Pancreas (tissue), 10 donors: ENCODE data around the gene MAPK11. TPM values are rescaled to one million over a fixed set of nuclear protein-coding genes. Genes with fewer than 3 reads are reported as not detected.
A peak's percentile ranks its signal among the peaks of the same experiment; 100 is the strongest.

Source experiments
- ATAC-seq, 4 donors: fragments of 200-7000 bp; cut with Tn5 transposase; one replicate each; pipeline versions ENCODE4 v1.8.0 to v1.9.1; 2020; ENCODE audit warnings: mild to moderate bottlenecking in 4 of 4, moderate library complexity in 4 of 4
- DNase-seq, 6 donors: peaks; one replicate each; pipeline ENCODE4 v3.0.0-alpha.2; 2020
- FAIRE-seq: peaks from 2 replicates; lab custom pipeline; 2012; peaks lifted over from hg19 to GRCh38; lab: Jason Lieb, UNC
- H3K27ac ChIP-seq, 4 donors: fragments of 200-600 bp; sonication (generic); 1 replicate in 3 of 4; 2 replicates in 1 of 4; pipeline versions ENCODE4 v1.5.0 to v1.8.0; 2020
- H3K27me3 ChIP-seq, 4 donors: fragments of 200-600 bp; one replicate each; pipeline ENCODE4 v1.8.0; 2021
- H3K36me3 ChIP-seq, 3 donors: fragments of 200-600 bp; sonication (generic) in 1 of 3; one replicate each; pipeline versions ENCODE4 v1.5.0 to v1.8.0; 2020 to 2021
- H3K4me1 ChIP-seq, 3 donors: fragments of 200-600 bp; one replicate each; pipeline ENCODE4 v1.8.0; 2021
- H3K4me3 ChIP-seq, 4 donors: fragments of 200-600 bp; sonication (generic) in 2 of 4; one replicate each; pipeline versions ENCODE4 v1.5.0 to v1.8.0; 2020 to 2021
- H3K9me3 ChIP-seq, 4 donors: fragments of 200-600 bp; one replicate each; pipeline ENCODE4 v1.8.0; 2021
- WGBS, 2 donors: extraction: QIAGEN DNeasy Blood & Tissue Kit; methylation state at CpG; one replicate each; pipeline ENCODE4 v1.1.7; 2013; 5-methylcytosine and 5-hydroxymethylcytosine counted together
- intact Hi-C, 3 donors: fragments of 100-400 bp; cut with DNase I; formaldehyde crosslinking; loops; one replicate each; pipeline versions ENCODE4 v1.11.1 to v1.14.2; 2022
- polyA plus RNA-seq, 2 donors: library from polyadenylated mRNA; stranded (reverse); fragments of 200-250 nt; gene quantifications; one replicate each; pipeline ENCODE4 v1.2.3, GENCODE V29; 2013
- total RNA-seq, 6 donors: library from RNA; stranded (reverse); fragmentation: NEBNext Ultra II Directional in 4 of 6; extraction: Animal tissue kit (Norgen Biotek cat#: 25700) in 4 of 6; gene quantifications; one replicate each; pipeline versions ENCODE4 v1.2.1 to v1.2.4, GENCODE V29; 2021 to 2023
- TF ChIP-seq, protein P1 (sequence below), 4 donors: fragments of 200-600 bp; sonication (generic) in 3 of 4; IDR thresholded peaks; one replicate each; pipeline versions ENCODE4 v1.5.0 to v1.8.0; 2021; ENCODE audit warnings: antibody characterized with exemption in 4 of 4
- donor health status: healthy with polysubstance abuse.
- donor health status: DM: no; HTN: no; CAD: no; lungs with moderate emphysema.
- donor health status: DM: no; HTN: no; CAD: no.
- donor health status: control.
- donor health status: control.
- donor health status: Bipolar disorder and iron deficiency.
- donor health status: DM: yes; HTN: yes; CAD: no.
- donor health status: DM: no; HTN: no; CAD: no.
- donor health status: DM: no; HTN: no; CAD: no.
- donor health status: DM: yes; HTN: yes; CAD: no.

Gene MAPK11
- total and polyA plus RNA-seq, 8 donors: 1.3 to 22.2 (median 3.2) TPM

DNA sequence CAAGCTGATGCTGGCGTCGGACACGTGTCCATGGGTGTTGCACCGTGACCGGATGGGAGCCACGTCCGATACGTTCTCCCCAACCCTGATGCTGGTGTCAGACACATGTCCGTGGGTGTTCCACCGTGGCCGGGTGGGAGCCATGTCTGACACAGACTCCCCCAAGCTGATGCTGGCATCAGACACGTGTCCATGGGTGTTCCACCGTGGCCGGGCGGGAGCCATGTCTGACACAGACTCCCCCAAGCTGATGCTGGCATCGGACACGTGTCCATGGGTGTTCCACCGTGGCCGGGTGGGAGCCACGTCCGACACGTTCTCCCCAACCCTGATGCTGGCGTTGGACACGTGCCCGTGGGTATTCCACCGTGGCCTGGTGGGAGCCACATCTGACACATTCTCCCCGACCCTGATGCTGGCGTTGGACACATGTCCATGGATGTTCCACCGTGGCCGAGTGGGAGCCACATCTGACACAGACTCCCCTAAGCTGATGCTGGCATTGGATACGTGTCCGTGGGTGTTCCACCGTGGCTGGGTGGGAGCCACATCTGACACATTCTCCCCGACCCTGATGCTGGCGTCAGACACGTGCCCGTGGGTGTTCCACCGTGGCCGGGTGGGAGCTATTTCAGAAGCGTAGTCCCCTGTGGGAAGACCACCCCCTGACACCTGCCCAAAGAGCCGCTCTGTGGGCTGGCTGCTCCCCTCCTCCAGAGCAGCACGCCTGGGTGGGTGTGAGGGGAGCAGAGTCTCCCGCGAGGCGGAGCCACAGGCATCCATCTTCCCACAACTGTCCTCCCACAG is 49.4 kb downstream of the MAPK11 start:
- ATAC-seq (no peak), FAIRE-seq (no peak), DNase-seq (peak in 3 of 6 donors; percentile 15 to 79 (median 50))
- Histone ChIP-seq H3K27ac (no peak overlapping the region), H3K9me3 (no peaks in the 10 kb centered on the region), H3K4me3 (no peak overlapping the region), H3K27me3 (no peaks in the 10 kb centered on the region), H3K36me3 (peaks cover 0 to 74% (median 39%) of the 10 kb centered on the region in 3 donors), H3K4me1 (no peaks in the 10 kb centered on the region)
- WGBS, 2 donors: 95 to 96% methylated on average over 45 of the region's 45 CpGs
- TF ChIP-seq, protein P1, sequence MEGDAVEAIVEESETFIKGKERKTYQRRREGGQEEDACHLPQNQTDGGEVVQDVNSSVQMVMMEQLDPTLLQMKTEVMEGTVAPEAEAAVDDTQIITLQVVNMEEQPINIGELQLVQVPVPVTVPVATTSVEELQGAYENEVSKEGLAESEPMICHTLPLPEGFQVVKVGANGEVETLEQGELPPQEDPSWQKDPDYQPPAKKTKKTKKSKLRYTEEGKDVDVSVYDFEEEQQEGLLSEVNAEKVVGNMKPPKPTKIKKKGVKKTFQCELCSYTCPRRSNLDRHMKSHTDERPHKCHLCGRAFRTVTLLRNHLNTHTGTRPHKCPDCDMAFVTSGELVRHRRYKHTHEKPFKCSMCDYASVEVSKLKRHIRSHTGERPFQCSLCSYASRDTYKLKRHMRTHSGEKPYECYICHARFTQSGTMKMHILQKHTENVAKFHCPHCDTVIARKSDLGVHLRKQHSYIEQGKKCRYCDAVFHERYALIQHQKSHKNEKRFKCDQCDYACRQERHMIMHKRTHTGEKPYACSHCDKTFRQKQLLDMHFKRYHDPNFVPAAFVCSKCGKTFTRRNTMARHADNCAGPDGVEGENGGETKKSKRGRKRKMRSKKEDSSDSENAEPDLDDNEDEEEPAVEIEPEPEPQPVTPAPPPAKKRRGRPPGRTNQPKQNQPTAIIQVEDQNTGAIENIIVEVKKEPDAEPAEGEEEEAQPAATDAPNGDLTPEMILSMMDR (IDR thresholded peaks at IDR 0.05): no peak
- intact Hi-C loops: no loop called here

DNA sequence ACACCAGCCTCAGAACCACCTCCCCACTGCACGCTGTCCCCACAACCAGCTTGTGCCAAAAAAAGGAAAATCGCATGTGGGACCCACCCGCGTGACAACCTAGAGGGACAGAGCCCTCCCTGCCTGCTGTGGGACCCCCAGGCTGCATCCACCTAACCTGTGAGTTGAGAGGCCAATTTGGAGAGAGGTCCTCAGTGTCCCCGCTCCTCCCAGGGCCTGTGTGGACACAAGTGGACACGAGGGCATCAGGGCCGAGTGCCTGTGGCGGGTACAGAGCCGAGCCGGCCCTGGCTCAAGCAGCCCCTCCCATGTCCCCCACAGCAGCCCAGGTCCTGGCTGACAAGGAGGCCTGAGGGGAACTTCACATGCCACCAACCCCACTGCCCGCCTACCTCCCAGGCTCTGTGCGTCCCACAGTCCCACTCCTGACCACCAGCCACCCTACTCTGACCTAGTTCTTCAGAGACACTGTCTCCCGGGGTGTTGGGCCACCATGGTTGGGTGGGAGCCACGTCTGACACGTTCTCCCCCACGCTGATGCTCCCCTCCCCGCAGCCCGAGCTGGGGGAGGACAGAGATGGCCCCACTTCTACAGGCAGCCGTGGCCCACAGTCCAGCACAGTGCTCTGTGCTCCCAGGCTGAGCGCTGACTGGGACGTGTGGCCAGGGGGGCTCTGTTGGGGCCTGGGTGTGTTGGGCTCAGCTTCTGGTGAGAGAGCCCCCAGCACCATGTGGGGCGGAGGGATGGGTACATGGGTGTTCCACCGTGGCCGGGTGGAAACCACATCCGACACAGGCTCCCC is 50.2 kb downstream of the MAPK11 start:
- intact Hi-C loops: no loop called here
- Histone ChIP-seq H3K9me3 (no peaks in the 10 kb centered on the region), H3K4me3 (no peak overlapping the region), H3K27ac (no peak overlapping the region), H3K4me1 (no peaks in the 10 kb centered on the region), H3K36me3 (peaks cover 0 to 77% (median 40%) of the 10 kb centered on the region in 3 donors), H3K27me3 (no peaks in the 10 kb centered on the region)
- peak in 2 of 4 donors; percentile 0 to 1 for ATAC-seq
- DNase-seq: peak in 2 of 6 donors; percentile 15 to 83
- FAIRE-seq: no peak
- 87 to 90% methylated on average over 22 to 25 of the region's 25 CpGs for WGBS, 2 donors
- TF ChIP-seq, protein P1 (IDR thresholded peaks at IDR 0.05): no peak

DNA sequence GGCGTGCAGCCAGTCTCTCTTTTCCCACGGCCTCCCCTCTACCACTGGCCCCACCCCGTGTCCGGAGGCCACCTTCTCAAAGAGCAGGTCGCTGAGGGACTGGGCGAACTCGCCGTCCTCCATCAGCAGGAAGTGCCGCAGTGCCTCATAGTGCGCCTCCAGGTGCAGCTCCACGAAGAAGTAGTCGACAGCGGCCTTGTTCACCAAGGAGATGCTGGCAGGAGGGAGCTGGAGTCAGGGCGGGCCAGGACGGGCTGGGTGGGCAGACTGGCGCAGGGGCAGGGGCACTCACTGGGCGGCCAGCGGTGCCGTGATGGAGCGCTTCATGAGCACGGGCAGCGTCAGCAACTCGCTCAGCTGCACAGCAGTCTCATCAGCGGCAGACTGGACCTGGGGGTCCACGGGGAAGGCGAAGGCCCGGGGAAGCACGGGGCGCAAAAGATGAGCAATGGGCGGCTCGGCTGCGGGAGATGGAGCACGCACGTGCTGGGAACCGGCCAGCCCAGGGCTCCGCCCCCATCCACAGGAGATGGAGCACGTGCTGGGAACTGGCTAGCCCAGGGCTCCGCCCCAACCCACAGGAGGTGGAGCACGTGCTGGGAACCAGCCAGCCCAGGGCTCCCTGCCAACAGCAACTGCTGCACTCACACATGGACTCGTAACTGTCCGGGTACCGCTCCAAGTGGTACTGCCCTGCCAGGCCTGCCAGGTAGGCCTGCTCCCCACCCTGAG is 51.0 kb downstream of the MAPK11 start:
- FAIRE-seq (no peak), ATAC-seq (peak; percentile 78 to 89 (median 86)), DNase-seq (peak; percentile 83 to 98 (median 94))
- H3K4me3 ChIP-seq: no peak overlapping the region
- H3K36me3 ChIP-seq: peaks cover 0 to 75% (median 40%) of the 10 kb centered on the region in 3 donors
- no peaks in the 10 kb centered on the region for H3K27me3 ChIP-seq
- TF ChIP-seq, protein P1 (IDR thresholded peaks at IDR 0.05): no peak
- no peaks in the 10 kb centered on the region for H3K9me3 ChIP-seq
- no peak overlapping the region for H3K27ac ChIP-seq
- intact Hi-C loops: no loop called here
- 65 to 73% methylated on average over 37 to 42 of the region's 42 CpGs for WGBS, 2 donors
- H3K4me1 ChIP-seq: no peaks in the 10 kb centered on the region

DNA sequence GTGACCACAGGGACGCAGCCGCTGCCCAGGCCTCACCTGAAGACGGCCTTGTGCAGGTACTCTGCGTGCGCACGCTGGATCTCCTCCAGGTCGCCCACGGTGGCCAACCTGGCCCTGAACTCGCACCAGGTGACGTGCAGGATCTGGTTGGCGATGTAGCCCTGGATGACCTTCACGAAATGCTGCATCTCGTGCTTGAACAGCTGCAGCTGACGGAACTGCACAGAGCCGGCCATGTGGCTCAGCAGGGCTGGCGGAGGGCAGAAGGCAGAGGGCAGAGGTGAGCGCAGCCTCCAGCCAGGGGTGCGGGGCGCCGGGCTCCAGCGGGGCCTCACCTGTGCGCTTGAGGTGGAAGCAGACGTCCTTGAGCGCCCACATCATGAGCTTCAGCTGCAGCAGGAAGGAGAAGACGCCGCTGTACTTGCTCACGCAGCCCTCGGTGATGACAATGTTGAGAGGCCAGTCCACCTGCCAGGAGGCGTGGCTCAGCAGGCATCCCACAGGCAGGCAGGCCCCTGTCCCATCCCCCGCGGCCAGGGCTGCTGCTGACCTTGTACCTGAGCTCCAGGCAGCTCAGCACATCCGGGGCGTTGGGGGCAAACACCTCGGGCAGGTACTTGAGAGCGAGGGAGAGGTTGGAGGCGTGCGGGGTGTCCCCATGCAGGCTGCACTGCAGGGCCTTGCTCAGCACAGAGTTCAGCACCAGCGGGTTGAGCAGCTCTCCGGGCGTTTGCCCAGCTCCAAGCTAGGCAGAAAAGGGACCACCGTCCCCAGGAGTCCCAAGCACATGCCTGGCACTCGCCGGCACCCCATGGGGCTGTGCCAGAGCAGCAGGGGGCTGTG is 51.8 kb downstream of the MAPK11 start:
- peak in 5 of 6 donors; percentile 38 to 87 (median 48) for DNase-seq
- no peak overlapping the region for H3K4me3 ChIP-seq
- intact Hi-C loops: no loop called here
- no peak for FAIRE-seq
- ATAC-seq: peak in 3 of 4 donors; percentile 6 to 10 (median 10)
- no peaks in the 10 kb centered on the region for H3K9me3 ChIP-seq
- no peaks in the 10 kb centered on the region for H3K27me3 ChIP-seq
- TF ChIP-seq, protein P1 (IDR thresholded peaks at IDR 0.05): no peak
- 75 to 79% methylated on average over 42 to 43 of the region's 43 CpGs for WGBS, 2 donors
- peaks cover 0 to 70% (median 42%) of the 10 kb centered on the region in 3 donors for H3K36me3 ChIP-seq
- no peak overlapping the region for H3K27ac ChIP-seq
- H3K4me1 ChIP-seq: no peaks in the 10 kb centered on the region
